Trophoblast cell (in vitro differentiated cells and primary cell): ENCODE data around the gene RPL22.
"Not testable (repeated sequence)": the region's sequence is repeated elsewhere in the genome, so short reads cannot be mapped to it uniquely, and the experiment has no call there.

Experiments used
- DNase-seq, 2 donors: peaks; one replicate each; pipeline ENCODE4 v3.0.0-alpha.2; 2016
- H2AFZ ChIP-seq: 2 replicates; pipeline ENCODE4 v1.6.1; 2013; ENCODE audit warnings: low read length, moderate library complexity, mild to moderate bottlenecking; ENCODE audit not compliant: insufficient read depth, poor library complexity
- H2AK5ac ChIP-seq: 2 replicates; pipeline ENCODE4 v1.6.1; 2013; ENCODE audit warnings: mild to moderate bottlenecking, low read length
- H2BK120ac ChIP-seq: 2 replicates; pipeline ENCODE4 v1.6.1; 2013; ENCODE audit warnings: low read length, mild to moderate bottlenecking, moderate library complexity; ENCODE audit not compliant: insufficient read depth, poor library complexity
- H2BK12ac ChIP-seq: 2 replicates; pipeline ENCODE4 v1.6.1; 2013; ENCODE audit warnings: mild to moderate bottlenecking, low read length, moderate library complexity
- H2BK5ac ChIP-seq: 2 replicates; pipeline ENCODE4 v1.6.1; 2013; ENCODE audit warnings: low read length, low read depth, moderate library complexity, mild to moderate bottlenecking; ENCODE audit not compliant: poor library complexity
- H3K14ac ChIP-seq: 2 replicates; pipeline ENCODE4 v1.6.1; 2013; ENCODE audit warnings: mild to moderate bottlenecking, low read length
- H3K18ac ChIP-seq: 2 replicates; pipeline ENCODE4 v1.6.1; 2013; ENCODE audit warnings: mild to moderate bottlenecking, low read length
- H3K23ac ChIP-seq: 2 replicates; pipeline ENCODE4 v1.6.1; 2013; ENCODE audit warnings: low read length
- H3K27ac ChIP-seq: 2 replicates; pipeline ENCODE4 v1.5.1; 2013; ENCODE audit warnings: low read depth, mild to moderate bottlenecking, inconsistent platforms, low read length, moderate library complexity
- H3K27me3 ChIP-seq: 2 replicates; pipeline ENCODE4 v1.6.1; 2013; ENCODE audit warnings: inconsistent platforms, mild to moderate bottlenecking, low read length, moderate library complexity; ENCODE audit not compliant: insufficient read depth
- H3K36me3 ChIP-seq, 2 experiments: 1 replicate in 1 of 2; 2 replicates in 1 of 2; pipeline ENCODE4 v1.6.1; 2013; ENCODE audit warnings: low read length in 2 of 2, mild to moderate bottlenecking in 2 of 2, moderate library complexity in 1 of 2; ENCODE audit not compliant: insufficient read depth in 2 of 2, control insufficient read depth in 1 of 2
- H3K4ac ChIP-seq: 2 replicates; pipeline ENCODE4 v1.6.1; 2013; ENCODE audit warnings: low read depth, mild to moderate bottlenecking, low read length, moderate library complexity
- H3K4me1 ChIP-seq, 2 experiments: 1 replicate in 1 of 2; 2 replicates in 1 of 2; pipeline ENCODE4 v1.6.1; 2013; ENCODE audit warnings: low read length in 2 of 2, mild to moderate bottlenecking in 2 of 2, moderate library complexity in 1 of 2; ENCODE audit not compliant: insufficient read depth in 2 of 2, control insufficient read depth in 1 of 2
- H3K4me2 ChIP-seq: 2 replicates; pipeline ENCODE4 v1.6.1; 2013; ENCODE audit warnings: inconsistent platforms, mild to moderate bottlenecking, low read length, moderate library complexity
- H3K4me3 ChIP-seq: 2 replicates; pipeline ENCODE4 v1.5.1; 2013; ENCODE audit warnings: mild to moderate bottlenecking, low read depth, low read length, inconsistent platforms
- H3K79me1 ChIP-seq: one replicate; pipeline ENCODE4 v1.6.1; 2013; ENCODE audit warnings: low read length
- H3K79me2 ChIP-seq: 2 replicates; pipeline ENCODE4 v1.6.1; 2013; ENCODE audit warnings: low read length, mild to moderate bottlenecking; ENCODE audit not compliant: control insufficient read depth, insufficient read depth, poor library complexity
- H3K9ac ChIP-seq: 2 replicates; pipeline ENCODE4 v1.6.1; 2013; ENCODE audit warnings: mild to moderate bottlenecking, low read length
- H3K9me3 ChIP-seq: 2 replicates; pipeline ENCODE4 v1.6.1; 2013; ENCODE audit warnings: low read depth, mild to moderate bottlenecking, control low read depth, inconsistent platforms, low read length; ENCODE audit not compliant: insufficient read depth
- H4K12ac ChIP-seq: 2 replicates; pipeline ENCODE4 v1.6.1; 2013; ENCODE audit warnings: low read depth, mild to moderate bottlenecking, low read length, moderate library complexity
- H4K8ac ChIP-seq: 2 replicates; pipeline ENCODE4 v1.6.1; 2013; ENCODE audit warnings: low read depth, mild to moderate bottlenecking, low read length, moderate library complexity
- H4K91ac ChIP-seq: one replicate; pipeline ENCODE4 v1.6.1; 2013; ENCODE audit warnings: low read depth, mild to moderate bottlenecking, low read length, moderate library complexity
- WGBS: extraction: QIAGEN DNeasy Blood & Tissue Kit; methylation state at CpG from one replicate; pipeline ENCODE4 v1.1.7; 2013; ENCODE audit warnings: missing lambda C conversion rate; ENCODE audit not compliant: insufficient read length, insufficient coverage; ENCODE audit errors: extremely low coverage; 5-methylcytosine and 5-hydroxymethylcytosine counted together

RPL22 gene

DNA sequence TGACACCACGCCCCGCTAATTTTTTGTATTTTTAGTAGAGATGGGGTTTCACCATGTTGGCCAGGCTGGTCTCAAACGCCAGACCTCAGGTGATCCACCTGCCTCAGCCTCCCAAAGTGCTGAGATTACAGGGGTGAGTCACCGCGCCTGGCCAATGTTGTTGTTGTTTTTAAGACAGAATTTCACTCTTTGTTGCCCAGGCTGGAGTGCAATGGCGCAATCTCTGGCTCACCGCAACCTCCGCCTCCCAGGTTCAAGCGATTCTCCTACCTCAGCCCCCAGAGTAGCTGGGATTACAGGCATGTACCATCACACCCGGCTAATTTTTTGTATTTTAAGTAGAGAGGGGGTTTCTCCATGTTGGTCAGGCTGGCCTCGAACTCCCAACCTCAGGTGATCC, 20.2 kb upstream of the RPL22 start:
- H3K4me2 ChIP-seq, H3K4ac ChIP-seq, H3K4me3 ChIP-seq, H4K91ac ChIP-seq, H3K18ac ChIP-seq, H3K14ac ChIP-seq, H2BK120ac ChIP-seq, H3K79me1 ChIP-seq, H3K27me3 ChIP-seq, H3K79me2 ChIP-seq, H3K27ac ChIP-seq, H2BK5ac ChIP-seq, H3K23ac ChIP-seq, H2AFZ ChIP-seq, H3K9me3 ChIP-seq, H4K12ac ChIP-seq, H3K9ac ChIP-seq, H4K8ac ChIP-seq, H2BK12ac ChIP-seq, H3K4me1 ChIP-seq, H2AK5ac ChIP-seq: not testable (repeated sequence)
- H3K36me3 ChIP-seq: peaks cover 19 to 20% of the 10 kb centered on the region in 2 experiments
- no CpG with 5 or more reads among the region's 11 CpGs for WGBS
- peak; percentile 36 to 55 for DNase-seq

DNA sequence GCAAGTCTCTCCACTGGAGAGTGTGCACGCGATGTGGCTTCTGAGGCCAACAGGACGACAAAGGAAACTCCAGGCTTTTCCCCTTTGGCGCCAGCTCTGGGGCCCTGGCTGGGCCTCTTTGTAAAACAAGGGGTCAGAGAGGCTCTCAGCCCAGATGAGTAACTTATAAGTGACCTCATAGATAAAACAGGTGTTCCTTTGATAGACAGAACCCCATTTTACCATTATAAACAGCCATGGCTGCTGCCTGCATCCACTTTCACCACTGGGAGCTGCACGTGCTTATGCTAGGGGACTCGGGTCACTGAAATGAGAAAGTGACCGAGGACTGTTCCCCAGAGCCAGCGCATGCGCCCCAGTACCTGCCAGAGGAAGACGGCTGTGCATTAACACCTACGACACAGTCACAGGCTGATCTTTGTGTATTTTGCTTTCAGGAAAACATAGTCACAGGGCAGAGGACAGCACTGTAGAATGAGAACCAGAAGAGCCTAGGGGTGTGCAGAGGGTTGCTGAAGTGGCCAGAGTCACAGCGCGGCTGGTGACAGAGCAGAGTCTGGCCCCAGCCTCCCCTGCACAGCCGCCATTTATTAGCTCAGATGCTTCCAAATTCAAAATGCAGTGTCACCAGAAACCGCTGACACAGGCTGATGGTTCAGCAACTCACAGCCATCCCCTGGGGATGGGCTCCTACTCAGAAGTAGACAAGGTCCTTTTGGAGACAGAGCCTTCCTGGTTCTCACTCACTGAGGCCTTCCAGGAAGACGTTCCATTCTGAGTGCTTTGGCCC, 19.2 kb upstream of the RPL22 start:
- Histone ChIP-seq H3K4me2 (no peak overlapping the region), H3K79me1 (no peaks in the 10 kb centered on the region), H3K14ac (no peak overlapping the region), H2BK120ac (no peak overlapping the region), H4K12ac (no peak overlapping the region), H3K9ac (no peak overlapping the region), H3K27ac (no peak overlapping the region), H3K23ac (no peak overlapping the region), H4K8ac (no peak overlapping the region), H3K18ac (no peak overlapping the region), H3K27me3 (no peaks in the 10 kb centered on the region), H3K4me1 (peaks cover 3 to 5% of the 10 kb centered on the region in 2 experiments), H2AK5ac (no peak overlapping the region), H3K79me2 (no peaks in the 10 kb centered on the region), H3K4ac (no peak overlapping the region), H3K36me3 (peaks cover 12 to 13% of the 10 kb centered on the region in 2 experiments), H2BK12ac (no peak overlapping the region), H2AFZ (no peak overlapping the region), H2BK5ac (no peak overlapping the region), H4K91ac (no peak overlapping the region), H3K9me3 (no peaks in the 10 kb centered on the region), H3K4me3 (no peak overlapping the region)
- no CpG with 5 or more reads among the region's 16 CpGs for WGBS
- no peak for DNase-seq

DNA sequence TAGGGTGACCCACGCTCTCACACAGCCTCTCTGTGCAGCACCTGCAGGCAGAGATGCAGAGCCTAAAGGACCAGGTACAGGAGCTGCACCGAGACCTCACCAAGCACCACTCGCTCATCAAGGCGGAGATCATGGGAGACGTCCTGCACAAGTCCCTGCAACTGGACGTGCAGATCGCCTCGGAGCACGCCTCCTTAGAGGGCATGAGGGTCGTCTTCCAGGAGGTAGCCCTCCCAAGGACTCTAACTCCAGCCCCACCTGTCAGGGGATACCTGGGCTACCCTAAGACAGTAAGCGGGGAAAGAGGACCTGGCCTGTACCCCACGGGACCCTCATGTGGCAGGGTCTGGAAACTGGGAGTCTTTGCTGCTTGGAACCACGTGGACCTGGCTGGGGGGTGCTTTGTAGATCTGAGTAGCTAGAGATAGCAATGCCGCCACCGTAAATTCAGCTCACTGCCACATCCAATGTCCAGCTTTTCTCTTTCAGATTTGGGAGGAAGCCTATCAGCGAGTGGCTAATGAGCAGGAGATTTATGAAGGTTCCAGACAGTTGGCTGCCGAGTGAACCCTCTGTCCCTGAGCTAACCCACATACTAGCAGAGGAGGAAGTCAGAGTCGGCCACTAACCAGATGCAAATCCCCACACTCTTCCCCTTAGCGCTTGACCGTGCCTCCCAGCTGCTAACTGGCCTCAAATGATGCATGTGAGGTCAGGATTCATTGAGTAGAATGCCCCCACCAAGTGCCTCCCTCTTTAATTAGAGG, 13.0 kb upstream of the RPL22 start:
- Histone ChIP-seq H2BK5ac (no peak overlapping the region), H2AK5ac (no peak overlapping the region), H3K27ac (no peak overlapping the region), H3K27me3 (peaks cover 6% of the 10 kb centered on the region), H3K4me1 (peaks cover 8 to 10% of the 10 kb centered on the region in 2 experiments), H2BK120ac (no peak overlapping the region), H3K4me2 (no peak overlapping the region), H3K79me2 (no peaks in the 10 kb centered on the region), H3K9me3 (peaks cover 13% of the 10 kb centered on the region), H3K23ac (no peak overlapping the region), H3K9ac (no peak overlapping the region), H4K8ac (no peak overlapping the region), H3K4me3 (no peak overlapping the region), H2AFZ (no peak overlapping the region), H4K91ac (no peak overlapping the region), H3K18ac (no peak overlapping the region), H3K36me3 (peaks cover 0 to 4% of the 10 kb centered on the region in 2 experiments), H3K79me1 (no peaks in the 10 kb centered on the region), H3K14ac (no peak overlapping the region), H3K4ac (no peak overlapping the region), H4K12ac (no peak overlapping the region), H2BK12ac (no peak overlapping the region)
- no peak for DNase-seq
- no CpG with 5 or more reads among the region's 20 CpGs for WGBS

DNA sequence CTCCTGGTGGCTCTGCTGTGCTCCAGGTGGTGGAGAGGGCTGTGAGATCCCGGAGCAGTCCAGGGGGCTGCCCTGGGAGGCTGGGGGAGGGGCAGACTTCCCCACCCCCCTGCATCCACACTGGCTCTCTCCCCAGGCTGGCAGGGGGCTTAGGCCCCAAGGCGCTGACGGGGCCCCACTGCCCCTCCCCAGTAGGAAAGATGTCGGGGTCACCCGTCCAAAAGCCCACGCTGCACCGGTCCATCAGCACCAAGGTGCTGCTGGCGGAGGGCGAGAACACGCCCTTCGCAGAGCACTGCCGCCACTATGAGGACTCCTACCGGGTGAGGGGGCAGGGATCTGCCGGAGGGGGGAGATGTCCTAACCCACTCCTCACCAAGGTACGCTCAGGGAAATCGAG, 12.3 kb upstream of the RPL22 start:
- Histone ChIP-seq H2BK5ac (no peak overlapping the region), H2BK120ac (no peak overlapping the region), H3K36me3 (peaks cover 0 to 4% of the 10 kb centered on the region in 2 experiments), H3K4me2 (no peak overlapping the region), H3K4ac (no peak overlapping the region), H2AK5ac (no peak overlapping the region), H3K4me3 (no peak overlapping the region), H3K27me3 (peaks cover 11% of the 10 kb centered on the region), H3K9ac (no peak overlapping the region), H3K79me2 (no peaks in the 10 kb centered on the region), H3K14ac (no peak overlapping the region), H2BK12ac (no peak overlapping the region), H3K9me3 (peaks cover 15% of the 10 kb centered on the region), H3K27ac (no peak overlapping the region), H4K8ac (no peak overlapping the region), H3K4me1 (peaks cover 8 to 10% of the 10 kb centered on the region in 2 experiments), H3K79me1 (no peaks in the 10 kb centered on the region), H2AFZ (no peak overlapping the region), H3K23ac (no peak overlapping the region), H4K91ac (no peak overlapping the region), H3K18ac (no peak overlapping the region), H4K12ac (no peak overlapping the region)
- DNase-seq: no peak
- WGBS: no CpG with 5 or more reads among the region's 16 CpGs
